B cell (primary cell): ENCODE measurements around the gene KLF8. TPM values are rescaled to one million over a fixed set of nuclear protein-coding genes. Genes with fewer than 3 reads are reported as not detected.

Experiments used
- ATAC-seq: fragments of 200-7000 bp; cut with Tn5 transposase; one replicate; pipeline ENCODE4 v1.10.0; 2021; ENCODE audit warnings: low read depth, mild to moderate bottlenecking, moderate number of reproducible peaks, moderate library complexity
- CTCF ChIA-PET: fragments of 350-600 bp; sonication (Branson Sonifier 250); formaldehyde crosslinking; loops from one replicate; lab custom pipeline; 2021; ENCODE audit warnings: antibody characterized with exemption, inconsistent platforms; lab: Charles Lee
- POLR2A ChIA-PET: fragments of 350-600 bp; sonication (Branson Sonifier 250); formaldehyde crosslinking; loops from one replicate; lab custom pipeline; 2021; ENCODE audit warnings: antibody characterized with exemption; lab: Charles Lee
- DNase-seq: peaks from one replicate; pipeline ENCODE4 v3.0.0; 2013
- H2AFZ ChIP-seq: 2 replicates; pipeline ENCODE4 v1.6.1; 2012; ENCODE audit warnings: mild to moderate bottlenecking, low read depth, low read length; ENCODE audit not compliant: insufficient read depth, poor library complexity, severe bottlenecking
- H3K27ac ChIP-seq, 2 donors: 1 replicate in 1 of 2; 2 replicates in 1 of 2; pipeline ENCODE4 v1.5.1; 2012 to 2013; ENCODE audit warnings: low read length in 2 of 2, mild to moderate bottlenecking in 2 of 2, moderate library complexity in 1 of 2
- H3K27me3 ChIP-seq, 4 experiments: fragments of 200-600 bp in 1 of 4; sonication (generic) in 1 of 4; replicated peaks in 1 of 4; 1 replicate in 2 of 4; 2 replicates in 2 of 4; pipeline versions ENCODE4 v1.6.1 to v1.7.0; 2013 to 2016; ENCODE audit warnings: low read length in 3 of 4, mild to moderate bottlenecking in 2 of 4, mixed read lengths in 1 of 4, moderate library complexity in 1 of 4; ENCODE audit not compliant: insufficient read depth in 4 of 4, control insufficient read depth in 3 of 4; ENCODE audit errors: control extremely low read depth in 1 of 4
- H3K36me3 ChIP-seq, 2 experiments: replicated peaks in 1 of 2; 1 replicate in 1 of 2; 2 replicates in 1 of 2; pipeline versions ENCODE4 v1.6.1 to v1.7.1; 2013; ENCODE audit warnings: low read length in 1 of 2; ENCODE audit not compliant: insufficient read depth in 2 of 2, control insufficient read depth in 1 of 2; ENCODE audit errors: control extremely low read depth in 1 of 2, extremely low read depth in 1 of 2
- H3K4me1 ChIP-seq, 2 donors: fragments of 200-600 bp in 1 of 2; sonication (generic) in 1 of 2; 1 replicate in 1 of 2; 2 replicates in 1 of 2; pipeline versions ENCODE4 v1.5.1 to v1.6.1; 2013 to 2017; ENCODE audit warnings: low read length in 2 of 2; ENCODE audit not compliant: control insufficient read depth in 2 of 2, insufficient read depth in 2 of 2
- H3K4me2 ChIP-seq: replicated peaks from 2 replicates; pipeline ENCODE3; 2012; ENCODE audit warnings: mild to moderate bottlenecking, low read depth, low read length; ENCODE audit not compliant: poor library complexity, severe bottlenecking
- H3K4me3 ChIP-seq, 5 experiments: fragments of 200-600 bp in 1 of 5; sonication (generic) in 1 of 5; 1 replicate in 3 of 5; 2 replicates in 2 of 5; pipeline versions ENCODE4 v1.5.1 to v1.7.0; 2011 to 2016; ENCODE audit warnings: low read length in 4 of 5, mild to moderate bottlenecking in 4 of 5, low read depth in 2 of 5, control low read depth in 1 of 5, moderate library complexity in 1 of 5; ENCODE audit not compliant: insufficient read depth in 1 of 5; ENCODE audit errors: control extremely low read depth in 1 of 5, extremely low read depth in 1 of 5
- H3K79me2 ChIP-seq: fragments of 200-600 bp; sonication (generic); one replicate; pipeline ENCODE4 v1.6.0; 2016; ENCODE audit warnings: low read length; ENCODE audit not compliant: control insufficient read depth, insufficient read depth
- H3K9ac ChIP-seq: fragments of 200-600 bp; sonication (generic); 2 replicates; pipeline ENCODE4 v1.6.1; 2017; ENCODE audit warnings: mild to moderate bottlenecking, low read length, moderate library complexity
- H3K9me3 ChIP-seq, 3 donors: one replicate each; pipeline versions ENCODE4 v1.6.1 to v1.7.1; 2013; ENCODE audit warnings: low read length in 2 of 3; ENCODE audit not compliant: control insufficient read depth in 2 of 3, insufficient read depth in 1 of 3; ENCODE audit errors: control extremely low read depth in 1 of 3
- H4K20me1 ChIP-seq: 2 replicates; pipeline ENCODE4 v1.6.0; 2012; ENCODE audit warnings: mild to moderate bottlenecking, low read length; ENCODE audit not compliant: insufficient read depth, control insufficient read depth, poor library complexity, severe bottlenecking
- H3K27ac Mint-ChIP-seq: one replicate; pipeline ENCODE4 v1.8.0; 2021; ENCODE audit warnings: mixed read lengths
- H3K27me3 Mint-ChIP-seq: one replicate; pipeline ENCODE4 v1.8.0; 2021; ENCODE audit warnings: mixed read lengths
- H3K4me1 Mint-ChIP-seq: one replicate; pipeline ENCODE4 v1.8.0; 2021; ENCODE audit warnings: mixed read lengths
- H3K4me3 Mint-ChIP-seq: one replicate; pipeline ENCODE4 v1.8.0; 2021; ENCODE audit warnings: mixed read lengths
- H3K9me3 Mint-ChIP-seq: one replicate; pipeline ENCODE4 v1.8.0; 2022; ENCODE audit warnings: mixed read lengths; ENCODE audit not compliant: insufficient read depth
- CTCF ChIP-seq: fragments of 200-600 bp; IDR thresholded peaks from one replicate; pipeline ENCODE4 v1.8.0; 2022; ENCODE audit warnings: antibody characterized with exemption, mild to moderate bottlenecking
- EZH2 ChIP-seq: IDR thresholded peaks from 2 replicates; pipeline ENCODE4 v1.6.1; 2012; ENCODE audit warnings: borderline replicate concordance, low read depth, mild to moderate bottlenecking, moderate library complexity, low read length; ENCODE audit not compliant: insufficient read depth, poor library complexity, severe bottlenecking
- WGBS: methylation state at CpG from one replicate; pipeline ENCODE4 v1.1.5; 2013; ENCODE audit warnings: missing lambda C conversion rate; ENCODE audit not compliant: insufficient coverage; 5-methylcytosine and 5-hydroxymethylcytosine counted together
- intact Hi-C: fragments of 100-400 bp; cut with micrococcal nuclease; formaldehyde crosslinking; loops from one replicate; pipeline ENCODE4 v1.10.0; 2022
- polyA plus RNA-seq: library from polyadenylated mRNA; depleted of rRNA; stranded (reverse); fragments of >200 nt; gene quantifications from 2 replicates; pipeline ENCODE4 v1.2.3, GENCODE V29; 2012
- total RNA-seq, 2 donors: library from RNA; stranded (reverse); fragments of 120-200 nt in 1 of 2; gene quantifications; 1 replicate in 1 of 2; 2 replicates in 1 of 2; pipeline versions ENCODE4 v1.2.3 to v1.2.4, GENCODE V29; 2013 to 2022

Gene KLF8
- total and polyA plus RNA-seq, 2 donors (not counting 1 experiment from before 2014, with no cell fraction given) = 42.7 to 72.9 TPM

GRCh38 chrX:56313308-56313707 is 81.2 kb downstream of the KLF8 start:
- Mint-ChIP-seq H3K4me3 (no peak overlapping the region), H3K27ac (no peak overlapping the region), H3K4me1 (peaks cover 2% of the 10 kb centered on the region), H3K27me3 (no peaks in the 10 kb centered on the region), H3K9me3 (no peaks in the 10 kb centered on the region)
- H3K9ac ChIP-seq = no peak overlapping the region
- no peak overlapping the region for H2AFZ ChIP-seq
- H3K27me3 ChIP-seq = no peaks in the 10 kb centered on the region
- peaks cover 0 to 6% (median 0%) of the 10 kb centered on the region in 3 donors for H3K9me3 ChIP-seq
- H3K4me3 ChIP-seq = no peak overlapping the region
- CTCF ChIA-PET = no interaction called here
- no CpG with 5 or more reads among the region's 3 CpGs for WGBS
- no peak overlapping the region for H3K27ac ChIP-seq
- H3K4me1 ChIP-seq = no peaks in the 10 kb centered on the region
- TF ChIP-seq CTCF = no peak
- TF ChIP-seq EZH2 = no peak
- POLR2A ChIA-PET = no interaction called here
- ATAC-seq = no peak
- H3K36me3 ChIP-seq = no peaks in the 10 kb centered on the region
- intact Hi-C loops = no loop called here
- DNase-seq = no peak
- H3K4me2 ChIP-seq = no peak overlapping the region
- H4K20me1 ChIP-seq = no peaks in the 10 kb centered on the region
- H3K79me2 ChIP-seq = no peaks in the 10 kb centered on the region

GRCh38 chrX:56314334-56314733 is 82.2 kb downstream of the KLF8 start:
- Mint-ChIP-seq H3K27ac (no peak overlapping the region), H3K4me3 (no peak overlapping the region), H3K27me3 (no peaks in the 10 kb centered on the region), H3K4me1 (peaks cover 2% of the 10 kb centered on the region), H3K9me3 (no peaks in the 10 kb centered on the region)
- Histone ChIP-seq H3K27me3 (no peaks in the 10 kb centered on the region), H3K27ac (no peak overlapping the region), H3K79me2 (no peaks in the 10 kb centered on the region), H2AFZ (no peak overlapping the region), H3K9me3 (peaks cover 0 to 14% (median 0%) of the 10 kb centered on the region in 3 donors), H3K4me3 (no peak overlapping the region), H3K9ac (no peak overlapping the region), H3K36me3 (no peaks in the 10 kb centered on the region), H3K4me2 (no peak overlapping the region), H3K4me1 (no peaks in the 10 kb centered on the region), H4K20me1 (no peaks in the 10 kb centered on the region)
- ATAC-seq (no peak), DNase-seq (no peak)
- no peak for TF ChIP-seq CTCF
- TF ChIP-seq EZH2 = no peak
- intact Hi-C loops = no loop called here
- ChIA-PET POLR2A (no interaction called here), CTCF (no interaction called here)
- no CpG with 5 or more reads among the region's 3 CpGs for WGBS
